HEK293 (cell line): Measurements from ENCODE around the gene BSCL2.

Source experiments
- CTCF ChIA-PET: fragments of 350-600 bp; formaldehyde crosslinking; extraction: SDS; loops from one replicate; lab custom pipeline; 2021; ENCODE audit warnings: antibody characterized with exemption; lab: Yijun Ruan, JAX
- POLR2A ChIA-PET: fragments of 300-600 bp; formaldehyde crosslinking; extraction: SDS; loops from one replicate; lab custom pipeline; 2020; ENCODE audit warnings: antibody characterized with exemption, inconsistent platforms; lab: Yijun Ruan, JAX
- H3K27ac ChIP-seq: fragments of 200-500 bp; sonication (Bioruptor generic); 2 replicates; pipeline ENCODE4 v1.5.1; 2014; ENCODE audit warnings: low read depth, low read length, control low read depth, inconsistent platforms; ENCODE audit errors: extremely low read depth
- H3K36me3 ChIP-seq, 2 experiments: fragments of 200-500 bp in 1 of 2; sonication (Bioruptor generic) in 1 of 2; 1 replicate in 1 of 2; 2 replicates in 1 of 2; pipeline ENCODE4 v1.5.1; 2014 to 2017; ENCODE audit warnings: inconsistent platforms in 2 of 2, low read length in 2 of 2; ENCODE audit not compliant: control insufficient read depth in 2 of 2, insufficient read depth in 1 of 2
- H3K4me1 ChIP-seq: fragments of 200-500 bp; sonication (Bioruptor generic); 2 replicates; pipeline ENCODE4 v1.5.1; 2014; ENCODE audit warnings: mild to moderate bottlenecking, low read length, inconsistent platforms; ENCODE audit not compliant: control insufficient read depth, insufficient read depth
- H3K4me3 ChIP-seq: 2 replicates; pipeline ENCODE4 v1.5.1; 2011; ENCODE audit warnings: low read depth, mild to moderate bottlenecking, control low read depth, low read length, moderate library complexity
- H3K9me3 ChIP-seq: fragments of 200-500 bp; sonication (Bioruptor generic); 2 replicates; pipeline ENCODE4 v1.5.1; 2014; ENCODE audit warnings: low read depth, low read length, inconsistent platforms; ENCODE audit not compliant: control insufficient read depth, insufficient read depth
- GFI1B ChIP-seq: fragments of 450-650 bp; formaldehyde crosslinking; IDR thresholded peaks from 2 replicates; pipeline ENCODE4 v1.5.1; 2016; ENCODE audit warnings: missing biosample characterization, missing genetic modification characterization
- KLF16 ChIP-seq: fragments of 450-650 bp; formaldehyde crosslinking; IDR thresholded peaks from 2 replicates; pipeline ENCODE4 v1.5.1; 2017; ENCODE audit warnings: missing biosample characterization, missing genetic modification characterization
- PBX3 ChIP-seq: sonication (generic); formaldehyde crosslinking; IDR thresholded peaks from 2 replicates; pipeline ENCODE4 v1.8.1; 2022; ENCODE audit warnings: mild to moderate bottlenecking, moderate library complexity, missing genetic modification reagents
- REPIN1 ChIP-seq: fragments of 450-650 bp; formaldehyde crosslinking; IDR thresholded peaks from 2 replicates; pipeline ENCODE4 v1.5.1; 2017; ENCODE audit warnings: missing biosample characterization, missing genetic modification characterization, low read depth
- ZBTB44 ChIP-seq: fragments of 450-650 bp; IDR thresholded peaks from 2 replicates; pipeline ENCODE4 v1.5.1; 2018; ENCODE audit warnings: missing biosample characterization, mild to moderate bottlenecking, missing genetic modification characterization
- ZFHX2 ChIP-seq: fragments of 450-650 bp; formaldehyde crosslinking; conservative IDR thresholded peaks from 2 replicates; pipeline ENCODE4 v1.5.1; 2016; ENCODE audit warnings: missing biosample characterization, missing genetic modification characterization
- ZIC2 ChIP-seq: fragments of 450-650 bp; formaldehyde crosslinking; IDR thresholded peaks from 2 replicates; pipeline ENCODE4 v1.5.1; 2016; ENCODE audit warnings: missing biosample characterization, missing genetic modification characterization
- ZNF132 ChIP-seq: fragments of 450-650 bp; formaldehyde crosslinking; IDR thresholded peaks from 2 replicates; pipeline ENCODE4 v1.5.1; 2017; ENCODE audit warnings: missing biosample characterization, missing genetic modification characterization, borderline replicate concordance
- ZNF223 ChIP-seq: fragments of 450-650 bp; formaldehyde crosslinking; IDR thresholded peaks from 2 replicates; pipeline ENCODE4 v1.5.1; 2016; ENCODE audit warnings: missing biosample characterization, missing genetic modification characterization
- ZNF26 ChIP-seq: fragments of 450-650 bp; formaldehyde crosslinking; IDR thresholded peaks from 2 replicates; pipeline ENCODE4 v1.5.1; 2016; ENCODE audit warnings: missing biosample characterization, missing genetic modification characterization
- ZNF510 ChIP-seq: fragments of 450-650 bp; formaldehyde crosslinking; IDR thresholded peaks from 2 replicates; pipeline ENCODE4 v1.5.1; 2018; ENCODE audit warnings: mild to moderate bottlenecking, missing genetic modification characterization, missing biosample characterization; ENCODE audit not compliant: insufficient replicate concordance
- ZNF555 ChIP-seq: fragments of 450-650 bp; formaldehyde crosslinking; conservative IDR thresholded peaks from 2 replicates; pipeline ENCODE4 v1.5.1; 2017; ENCODE audit warnings: missing biosample characterization, mild to moderate bottlenecking, missing genetic modification characterization, inconsistent platforms
- ZNF560 ChIP-seq: fragments of 450-650 bp; formaldehyde crosslinking; IDR thresholded peaks from 2 replicates; pipeline ENCODE4 v1.5.1; 2017; ENCODE audit warnings: missing biosample characterization, missing genetic modification characterization, borderline replicate concordance
- ZNF596 ChIP-seq: fragments of 450-650 bp; IDR thresholded peaks from 2 replicates; pipeline ENCODE4 v1.5.0; 2018; ENCODE audit warnings: missing biosample characterization, mild to moderate bottlenecking, missing genetic modification characterization, moderate library complexity
- ZNF639 ChIP-seq: fragments of 450-650 bp; formaldehyde crosslinking; IDR thresholded peaks from 2 replicates; pipeline ENCODE4 v1.5.1; 2016; ENCODE audit warnings: missing biosample characterization, missing genetic modification characterization
- ZNF843 ChIP-seq: fragments of 450-650 bp; formaldehyde crosslinking; IDR thresholded peaks from 2 replicates; pipeline ENCODE4 v1.5.1; 2016; ENCODE audit warnings: missing biosample characterization, missing genetic modification characterization
- ZSCAN16 ChIP-seq: fragments of 450-650 bp; formaldehyde crosslinking; IDR thresholded peaks from 2 replicates; pipeline ENCODE4 v1.5.1; 2016; ENCODE audit warnings: missing biosample characterization, missing genetic modification characterization
- TF ChIP-seq, protein P1 (sequence below): fragments of 450-650 bp; formaldehyde crosslinking; IDR thresholded peaks from 2 replicates; pipeline ENCODE4 v1.5.1; 2016; ENCODE audit warnings: missing biosample characterization, missing genetic modification characterization, borderline replicate concordance
- TF ChIP-seq, protein P2 (sequence below): fragments of 450-650 bp; formaldehyde crosslinking; IDR thresholded peaks from 2 replicates; pipeline ENCODE4 v1.5.1; 2016; ENCODE audit warnings: missing biosample characterization, missing genetic modification characterization

BSCL2 gene

DNA sequence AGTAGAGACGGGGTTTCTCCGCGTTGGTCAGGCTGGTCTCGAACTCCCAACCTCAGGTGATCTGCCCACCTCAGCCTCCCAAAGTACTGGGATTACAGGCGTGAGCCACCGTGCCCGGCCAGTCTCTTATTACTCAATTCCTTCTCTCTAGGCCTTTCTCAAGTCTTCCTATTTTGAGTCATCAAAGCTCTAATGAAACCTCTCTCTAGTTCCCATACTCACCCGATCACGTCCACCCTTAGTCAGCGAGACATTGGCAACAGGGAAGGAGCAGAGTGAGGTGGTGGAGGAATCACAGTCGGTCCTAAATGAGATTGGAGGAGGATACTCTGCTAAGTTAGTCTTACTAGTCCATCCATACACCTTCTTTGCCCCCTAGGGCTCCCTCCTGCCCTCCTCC, 5.0 kb downstream of the BSCL2 start:
- CTCF ChIA-PET: interaction anchor here (0.7 to 1.7 kb wide), 3 partner anchors 8 to 21 kb away, joined by 7 to 12 read pairs (median 8); partner anchors contain the start of gene LRRN4CL
- POLR2A ChIA-PET: interaction anchor here (0.6 to 1.8 kb wide), 2 partner anchors 11 to 37 kb away, joined by 3 to 4 read pairs; partner anchors contain the start of genes C11orf98 and CSKMT

More for the DNA sequence above, 5.0 kb downstream of the BSCL2 start:
- Histone ChIP-seq H3K36me3 (peaks cover 15 to 71% of the 10 kb centered on the region in 2 experiments), H3K4me1 (peaks cover 3% of the 10 kb centered on the region; the same call in 1 of the 2 replicates), H3K27ac (no peak overlapping the region), H3K4me3 (no peak overlapping the region)
- TF ChIP-seq ZNF510 (tag by site-specific recombination): no peak
- TF ChIP-seq, protein P1, sequence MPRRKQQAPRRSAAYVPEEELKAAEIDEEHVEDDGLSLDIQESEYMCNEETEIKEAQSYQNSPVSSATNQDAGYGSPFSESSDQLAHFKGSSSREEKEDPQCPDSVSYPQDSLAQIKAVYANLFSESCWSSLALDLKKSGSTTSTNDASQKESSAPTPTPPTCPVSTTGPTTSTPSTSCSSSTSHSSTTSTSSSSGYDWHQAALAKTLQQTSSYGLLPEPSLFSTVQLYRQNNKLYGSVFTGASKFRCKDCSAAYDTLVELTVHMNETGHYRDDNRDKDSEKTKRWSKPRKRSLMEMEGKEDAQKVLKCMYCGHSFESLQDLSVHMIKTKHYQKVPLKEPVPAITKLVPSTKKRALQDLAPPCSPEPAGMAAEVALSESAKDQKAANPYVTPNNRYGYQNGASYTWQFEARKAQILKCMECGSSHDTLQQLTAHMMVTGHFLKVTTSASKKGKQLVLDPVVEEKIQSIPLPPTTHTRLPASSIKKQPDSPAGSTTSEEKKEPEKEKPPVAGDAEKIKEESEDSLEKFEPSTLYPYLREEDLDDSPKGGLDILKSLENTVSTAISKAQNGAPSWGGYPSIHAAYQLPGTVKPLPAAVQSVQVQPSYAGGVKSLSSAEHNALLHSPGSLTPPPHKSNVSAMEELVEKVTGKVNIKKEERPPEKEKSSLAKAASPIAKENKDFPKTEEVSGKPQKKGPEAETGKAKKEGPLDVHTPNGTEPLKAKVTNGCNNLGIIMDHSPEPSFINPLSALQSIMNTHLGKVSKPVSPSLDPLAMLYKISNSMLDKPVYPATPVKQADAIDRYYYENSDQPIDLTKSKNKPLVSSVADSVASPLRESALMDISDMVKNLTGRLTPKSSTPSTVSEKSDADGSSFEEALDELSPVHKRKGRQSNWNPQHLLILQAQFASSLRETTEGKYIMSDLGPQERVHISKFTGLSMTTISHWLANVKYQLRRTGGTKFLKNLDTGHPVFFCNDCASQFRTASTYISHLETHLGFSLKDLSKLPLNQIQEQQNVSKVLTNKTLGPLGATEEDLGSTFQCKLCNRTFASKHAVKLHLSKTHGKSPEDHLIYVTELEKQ (tag by site-specific recombination): no peak
- TF ChIP-seq ZNF596 (tag by site-specific recombination): no peak
- TF ChIP-seq ZNF560 (tag by site-specific recombination): no peak
- TF ChIP-seq GFI1B (tag by site-specific recombination): no peak
- no peak for TF ChIP-seq ZNF132 (tag by site-specific recombination)
- no peak for TF ChIP-seq ZNF26 (tag by site-specific recombination)
- TF ChIP-seq ZNF639 (tag by site-specific recombination): no peak
- TF ChIP-seq ZFHX2: no peak
- TF ChIP-seq, protein P2, sequence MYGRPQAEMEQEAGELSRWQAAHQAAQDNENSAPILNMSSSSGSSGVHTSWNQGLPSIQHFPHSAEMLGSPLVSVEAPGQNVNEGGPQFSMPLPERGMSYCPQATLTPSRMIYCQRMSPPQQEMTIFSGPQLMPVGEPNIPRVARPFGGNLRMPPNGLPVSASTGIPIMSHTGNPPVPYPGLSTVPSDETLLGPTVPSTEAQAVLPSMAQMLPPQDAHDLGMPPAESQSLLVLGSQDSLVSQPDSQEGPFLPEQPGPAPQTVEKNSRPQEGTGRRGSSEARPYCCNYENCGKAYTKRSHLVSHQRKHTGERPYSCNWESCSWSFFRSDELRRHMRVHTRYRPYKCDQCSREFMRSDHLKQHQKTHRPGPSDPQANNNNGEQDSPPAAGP (tag by site-specific recombination): no peak
- no peak for TF ChIP-seq ZNF223
- TF ChIP-seq KLF16 (tag by site-specific recombination): no peak
- TF ChIP-seq ZSCAN16 (tag by site-specific recombination): no peak
- no peak for TF ChIP-seq ZNF555
- TF ChIP-seq ZBTB44 (tag by site-specific recombination): no peak
- no peak for TF ChIP-seq ZNF843
- no peak for TF ChIP-seq REPIN1 (tag by site-specific recombination)
- no peak for TF ChIP-seq ZIC2 (tag by site-specific recombination)
- no peak for TF ChIP-seq PBX3 (CRISPR knock-in tag)
- TF ChIP-seq, all 188 proteins: peak for 0
- no peaks in the 10 kb centered on the region for H3K9me3 ChIP-seq
